CD4-positive, CD25-positive, alpha-beta regulatory T cell (primary cell): Measurements from ENCODE around the gene SIK1. TPM values are rescaled to one million over a fixed set of nuclear protein-coding genes. Genes with fewer than 3 reads are reported as not detected.

Experiments used
- ATAC-seq, 2 donors: fragments of 150-1000 bp; cut with Tn5 transposase; one replicate each; pipeline ENCODE4 v1.10.0; 2021; ENCODE audit warnings: low read depth in 2 of 2, moderate number of reproducible peaks in 2 of 2, moderate library complexity in 1 of 2
- DNase-seq, 3 donors: peaks; one replicate each; pipeline versions ENCODE4 v3.0.0 to v3.0.0-alpha.2; 2012 to 2022; ENCODE audit warnings: mixed read lengths in 1 of 3
- H3K27ac ChIP-seq: one replicate; pipeline ENCODE4 v1.7.0; 2013; ENCODE audit warnings: mild to moderate bottlenecking, low read length; ENCODE audit not compliant: insufficient read depth, poor library complexity, severe bottlenecking
- H3K27me3 ChIP-seq: one replicate; pipeline ENCODE4 v1.7.0; 2013; ENCODE audit warnings: low read length; ENCODE audit not compliant: control insufficient read depth, insufficient read depth
- H3K36me3 ChIP-seq: one replicate; pipeline ENCODE4 v1.7.0; 2013; ENCODE audit warnings: mild to moderate bottlenecking, low read length, moderate library complexity; ENCODE audit not compliant: control insufficient read depth, insufficient read depth
- H3K4me1 ChIP-seq: 2 replicates; pipeline ENCODE4 v1.7.0; 2013; ENCODE audit warnings: mild to moderate bottlenecking, low read length; ENCODE audit not compliant: insufficient read depth, control insufficient read depth, poor library complexity, severe bottlenecking
- H3K4me3 ChIP-seq: one replicate; pipeline ENCODE4 v1.7.0; 2013; ENCODE audit warnings: low read depth, mild to moderate bottlenecking, low read length, moderate library complexity
- H3K9me3 ChIP-seq, 2 experiments: 1 replicate in 1 of 2; 2 replicates in 1 of 2; pipeline ENCODE4 v1.7.0; 2013; ENCODE audit warnings: low read length in 2 of 2, mild to moderate bottlenecking in 1 of 2, moderate library complexity in 1 of 2; ENCODE audit not compliant: control insufficient read depth in 2 of 2
- H3K27ac Mint-ChIP-seq, 3 donors: one replicate each; pipeline ENCODE4 v1.8.0; 2020 to 2022; ENCODE audit warnings: mild to moderate bottlenecking in 3 of 3, mixed read lengths in 3 of 3, moderate library complexity in 2 of 3
- H3K27me3 Mint-ChIP-seq: one replicate; pipeline ENCODE4 v1.8.0; 2022; ENCODE audit warnings: mild to moderate bottlenecking, mixed read lengths
- H3K36me3 Mint-ChIP-seq: one replicate; pipeline ENCODE4 v1.8.0; 2020; ENCODE audit warnings: mixed read lengths
- H3K4me1 Mint-ChIP-seq, 4 donors: one replicate each; pipeline ENCODE4 v1.8.0; 2020 to 2022; ENCODE audit warnings: mixed read lengths in 4 of 4, mild to moderate bottlenecking in 1 of 4
- H3K4me3 Mint-ChIP-seq, 4 donors: one replicate each; pipeline ENCODE4 v1.8.0; 2020 to 2022; ENCODE audit warnings: mild to moderate bottlenecking in 4 of 4, mixed read lengths in 4 of 4, moderate library complexity in 3 of 4
- H3K9me3 Mint-ChIP-seq, 7 donors: one replicate each; pipeline ENCODE4 v1.8.0; 2020 to 2022; ENCODE audit warnings: mixed read lengths in 7 of 7, mild to moderate bottlenecking in 3 of 7, moderate library complexity in 2 of 7
- polyA plus RNA-seq, 4 donors: library from polyadenylated mRNA; unstranded; fragments of 300-500 nt; fragmentation: Illumina TruSeq; gene quantifications; one replicate each; pipeline ENCODE4 v1.2.3, GENCODE V29; 2021
- total RNA-seq: library from RNA; stranded (reverse); gene quantifications from one replicate; pipeline ENCODE4 v1.2.3, GENCODE V29; 2022

The SIK1 gene
- total and polyA plus RNA-seq, 5 donors from 2014 or later, result 0.06 to 243 (median 0.18) TPM; not detected in 2

- no peaks in the 10 kb centered on the region for H3K4me1 Mint-ChIP-seq
- peak overlapping the region in 1 of 3 donors; percentile 12 for H3K27ac Mint-ChIP-seq
- Histone ChIP-seq H3K27me3 (no peaks in the 10 kb centered on the region), H3K36me3 (no peaks in the 10 kb centered on the region), H3K4me1 (no peaks in the 10 kb centered on the region), H3K27ac (no peak overlapping the region), H3K9me3 (no peaks in the 10 kb centered on the region), H3K4me3 (no peak overlapping the region)
- DNase-seq (no peak), ATAC-seq (no peak)
- H3K36me3 Mint-ChIP-seq, result no peaks in the 10 kb centered on the region
- peaks cover 6% of the 10 kb centered on the region for H3K27me3 Mint-ChIP-seq
- H3K9me3 Mint-ChIP-seq, result no peaks in the 10 kb centered on the region
- H3K4me3 Mint-ChIP-seq, result no peak overlapping the region
Observed at GRCh38 chr21:43370888-43371570, 55.9 kb downstream of the SIK1 start.

- Mint-ChIP-seq H3K4me3 (no peak overlapping the region), H3K9me3 (no peaks in the 10 kb centered on the region), H3K27me3 (peaks cover 6% of the 10 kb centered on the region), H3K4me1 (no peaks in the 10 kb centered on the region), H3K27ac (peak overlapping the region in 1 of 3 donors; percentile 56), H3K36me3 (no peaks in the 10 kb centered on the region)
- Histone ChIP-seq H3K27ac (no peak overlapping the region), H3K4me3 (no peak overlapping the region), H3K27me3 (no peaks in the 10 kb centered on the region), H3K36me3 (no peaks in the 10 kb centered on the region), H3K9me3 (no peaks in the 10 kb centered on the region), H3K4me1 (no peaks in the 10 kb centered on the region)
- DNase-seq (no peak), ATAC-seq (peak in 1 of 2 donors; percentile 35)
Observed at GRCh38 chr21:43370091-43370658, 56.8 kb downstream of the SIK1 start.

GRCh38 chr21:43369596-43370090 is 57.3 kb downstream of the SIK1 start:
- no peak overlapping the region for H3K4me3 ChIP-seq
- H3K36me3 Mint-ChIP-seq, result no peaks in the 10 kb centered on the region
- ATAC-seq (no peak), DNase-seq (no peak)
- H3K4me1 Mint-ChIP-seq, result no peaks in the 10 kb centered on the region
- H3K27me3 Mint-ChIP-seq, result peaks cover 6% of the 10 kb centered on the region
- no peaks in the 10 kb centered on the region for H3K4me1 ChIP-seq
- no peak overlapping the region for H3K27ac ChIP-seq
- no peaks in the 10 kb centered on the region for H3K36me3 ChIP-seq
- no peak overlapping the region for H3K27ac Mint-ChIP-seq
- H3K27me3 ChIP-seq, result no peaks in the 10 kb centered on the region
- no peaks in the 10 kb centered on the region for H3K9me3 Mint-ChIP-seq
- H3K9me3 ChIP-seq, result no peaks in the 10 kb centered on the region
- no peak overlapping the region for H3K4me3 Mint-ChIP-seq

- Mint-ChIP-seq H3K27me3 (peaks cover 6% of the 10 kb centered on the region), H3K36me3 (no peaks in the 10 kb centered on the region), H3K4me3 (no peak overlapping the region), H3K27ac (peak overlapping the region in 2 of 3 donors; percentile 6 to 18), H3K9me3 (no peaks in the 10 kb centered on the region), H3K4me1 (no peaks in the 10 kb centered on the region)
- ATAC-seq (peak; percentile 41 to 45), DNase-seq (no peak)
- Histone ChIP-seq H3K27ac (no peak overlapping the region), H3K9me3 (no peaks in the 10 kb centered on the region), H3K27me3 (no peaks in the 10 kb centered on the region), H3K4me1 (no peaks in the 10 kb centered on the region), H3K36me3 (no peaks in the 10 kb centered on the region), H3K4me3 (no peak overlapping the region)
Observed at GRCh38 chr21:43369124-43369523, 57.8 kb downstream of the SIK1 start.

GRCh38 chr21:43368685-43369084 is 58.2 kb downstream of the SIK1 start:
- Histone ChIP-seq H3K36me3 (no peaks in the 10 kb centered on the region), H3K4me1 (no peaks in the 10 kb centered on the region), H3K4me3 (no peak overlapping the region), H3K27ac (no peak overlapping the region), H3K9me3 (no peaks in the 10 kb centered on the region), H3K27me3 (no peaks in the 10 kb centered on the region)
- Mint-ChIP-seq H3K27ac (peak overlapping the region in 2 of 3 donors; percentile 6 to 18), H3K36me3 (no peaks in the 10 kb centered on the region), H3K9me3 (no peaks in the 10 kb centered on the region), H3K4me1 (no peaks in the 10 kb centered on the region), H3K4me3 (no peak overlapping the region), H3K27me3 (peaks cover 6% of the 10 kb centered on the region)
- no peak for ATAC-seq
- no peak for DNase-seq

- no peaks in the 10 kb centered on the region for H3K36me3 ChIP-seq
- Mint-ChIP-seq H3K4me3 (no peak overlapping the region), H3K36me3 (no peaks in the 10 kb centered on the region), H3K27me3 (peaks cover 6% of the 10 kb centered on the region), H3K9me3 (no peaks in the 10 kb centered on the region), H3K27ac (no peak overlapping the region), H3K4me1 (peaks cover 0 to 2% (median 1%) of the 10 kb centered on the region in 4 donors)
- H3K4me3 ChIP-seq, result no peak overlapping the region
- H3K27me3 ChIP-seq, result no peaks in the 10 kb centered on the region
- ATAC-seq, result no peak
- no peak overlapping the region for H3K27ac ChIP-seq
- H3K9me3 ChIP-seq, result no peaks in the 10 kb centered on the region
- no peak for DNase-seq
- H3K4me1 ChIP-seq, result peaks cover 5% of the 10 kb centered on the region
Observed at GRCh38 chr21:43367859-43368258, 59.1 kb downstream of the SIK1 start.

GRCh38 chr21:43367296-43367695 is 59.6 kb downstream of the SIK1 start:
- peaks cover 6% of the 10 kb centered on the region for H3K27me3 Mint-ChIP-seq
- DNase-seq, result no peak
- H3K27ac ChIP-seq, result no peak overlapping the region

GRCh38 chr21:43366656-43367055 is 60.3 kb downstream of the SIK1 start:
- Histone ChIP-seq H3K27me3 (no peaks in the 10 kb centered on the region), H3K4me3 (no peak overlapping the region), H3K36me3 (no peaks in the 10 kb centered on the region), H3K27ac (no peak overlapping the region), H3K9me3 (no peaks in the 10 kb centered on the region), H3K4me1 (peaks cover 17% of the 10 kb centered on the region)
- Mint-ChIP-seq H3K9me3 (no peaks in the 10 kb centered on the region), H3K4me3 (no peak overlapping the region), H3K27ac (peak overlapping the region in 1 of 3 donors; percentile 63), H3K27me3 (peaks cover 6% of the 10 kb centered on the region), H3K36me3 (no peaks in the 10 kb centered on the region), H3K4me1 (peaks cover 0 to 13% (median 9%) of the 10 kb centered on the region in 4 donors)
- DNase-seq, result no peak
- no peak for ATAC-seq

More at GRCh38 chr21:43367296-43367695, 59.6 kb downstream of the SIK1 start:
- Histone ChIP-seq H3K4me1 (peaks cover 11% of the 10 kb centered on the region), H3K4me3 (no peak overlapping the region), H3K9me3 (no peaks in the 10 kb centered on the region), H3K36me3 (no peaks in the 10 kb centered on the region), H3K27me3 (no peaks in the 10 kb centered on the region)
- no peaks in the 10 kb centered on the region for H3K36me3 Mint-ChIP-seq
- peaks cover 0 to 7% (median 7%) of the 10 kb centered on the region in 4 donors for H3K4me1 Mint-ChIP-seq
- no peaks in the 10 kb centered on the region for H3K9me3 Mint-ChIP-seq
- no peak for ATAC-seq
- no peak overlapping the region for H3K27ac Mint-ChIP-seq
- H3K4me3 Mint-ChIP-seq, result no peak overlapping the region
